IPS-18c (cell line): ENCODE results near the gene LTBP2.

Experiments used
- H3K4me3 ChIP-seq: 2 replicates; pipeline ENCODE4 v1.7.0; 2013; ENCODE audit warnings: low read depth, mild to moderate bottlenecking, low read length, moderate library complexity; ENCODE audit not compliant: insufficient read depth
- H3K9me3 ChIP-seq: one replicate; pipeline ENCODE4 v1.6.1; 2013; ENCODE audit warnings: mild to moderate bottlenecking, low read length, moderate library complexity; ENCODE audit not compliant: control insufficient read depth, insufficient read depth

Gene LTBP2

DNA sequence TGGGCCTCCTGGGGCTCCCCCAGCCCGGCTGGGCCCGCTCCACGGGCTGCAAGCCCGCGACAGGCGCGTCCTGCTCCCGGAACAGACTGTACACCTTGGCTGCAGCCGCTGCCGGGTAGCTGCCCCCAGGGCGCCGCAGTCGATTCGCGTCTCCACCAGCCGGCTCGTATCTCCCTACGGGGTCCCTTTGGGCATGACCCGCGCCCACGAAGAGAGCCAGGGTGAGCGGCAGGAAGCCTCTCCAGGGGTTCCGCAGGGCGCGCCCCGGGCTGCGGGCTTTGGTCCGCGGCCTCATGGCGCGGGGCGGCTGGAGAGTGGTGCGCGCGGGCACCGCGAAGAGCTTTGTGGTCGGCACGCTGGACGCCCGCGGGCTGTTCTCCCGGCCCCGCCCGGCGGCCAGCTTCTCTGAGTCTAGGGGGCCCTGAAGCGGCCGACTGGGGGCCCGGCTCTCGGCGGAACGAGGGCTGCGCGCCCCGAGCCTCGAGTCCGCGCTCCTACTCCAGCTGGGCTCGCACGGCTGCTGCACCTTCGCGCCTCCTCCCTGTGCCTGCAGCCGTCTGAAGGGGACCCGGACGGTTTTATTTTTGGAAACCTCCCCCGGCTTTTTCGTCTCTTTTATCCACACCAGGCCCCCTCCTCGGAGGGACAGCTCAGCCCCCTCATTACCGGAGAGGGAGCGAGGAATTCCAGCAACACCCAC, at the start of gene LTBP2:
LTBP2 (minus strand) TSS at position 588 of the 700 bp plus-strand sequence; CDS start at position 295, 293 bp downstream.
- no peaks in the 10 kb centered on the region for H3K9me3 ChIP-seq
- peak within 1 kb of the TSS; percentile 63 for H3K4me3 ChIP-seq

DNA sequence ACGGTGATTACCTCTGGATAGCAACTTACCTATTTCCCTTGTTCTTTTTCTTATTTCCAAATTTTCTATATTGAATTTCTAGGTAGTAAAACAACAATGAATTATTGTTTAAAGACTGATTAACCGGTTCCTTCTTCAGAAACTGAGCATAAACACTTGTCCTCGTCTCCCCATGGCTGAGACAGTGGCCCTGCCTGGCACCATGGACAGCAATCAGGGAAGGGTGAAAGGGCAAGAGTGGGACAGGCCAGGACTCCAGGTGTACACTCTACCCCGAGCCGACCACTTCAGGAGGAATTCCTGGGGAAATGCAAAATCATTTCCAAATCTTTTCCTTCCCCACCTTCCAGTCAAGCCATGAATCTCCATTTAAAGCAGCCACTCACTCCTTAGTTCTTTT, 48.8 kb upstream of the LTBP2 start:
- Histone ChIP-seq H3K4me3 (no peak overlapping the region), H3K9me3 (no peaks in the 10 kb centered on the region)

DNA sequence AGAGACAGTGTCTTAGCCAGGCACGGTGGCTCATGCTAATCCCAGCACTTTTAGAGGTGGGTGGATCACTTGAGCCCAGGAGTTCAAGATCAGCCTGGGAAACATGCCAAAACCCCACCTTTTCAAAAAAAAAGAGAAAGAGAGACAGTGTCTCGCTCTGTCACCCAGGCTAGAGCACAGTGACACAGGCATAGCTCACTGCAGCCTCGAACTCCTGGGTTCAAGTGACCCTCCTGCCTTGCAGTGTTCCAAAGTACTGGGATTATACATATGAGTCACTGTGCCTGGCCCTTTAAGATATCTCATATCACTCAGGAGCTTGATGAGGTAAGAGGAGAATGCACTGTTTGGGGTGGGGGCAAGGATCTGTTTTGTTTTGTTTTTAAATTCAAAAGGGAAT, 48.1 kb upstream of the LTBP2 start:
- Histone ChIP-seq H3K4me3 (no peak overlapping the region), H3K9me3 (no peaks in the 10 kb centered on the region)

- no peaks in the 10 kb centered on the region for H3K9me3 ChIP-seq
- H3K4me3 ChIP-seq, result no peak overlapping the region
Observed at GRCh38 chr14:74658535-74659131, 46.6 kb upstream of the LTBP2 start.

GRCh38 chr14:74656964-74657363, 44.9 kb upstream of the LTBP2 start:
- H3K9me3 ChIP-seq, result no peaks in the 10 kb centered on the region
- H3K4me3 ChIP-seq, result no peak overlapping the region

DNA sequence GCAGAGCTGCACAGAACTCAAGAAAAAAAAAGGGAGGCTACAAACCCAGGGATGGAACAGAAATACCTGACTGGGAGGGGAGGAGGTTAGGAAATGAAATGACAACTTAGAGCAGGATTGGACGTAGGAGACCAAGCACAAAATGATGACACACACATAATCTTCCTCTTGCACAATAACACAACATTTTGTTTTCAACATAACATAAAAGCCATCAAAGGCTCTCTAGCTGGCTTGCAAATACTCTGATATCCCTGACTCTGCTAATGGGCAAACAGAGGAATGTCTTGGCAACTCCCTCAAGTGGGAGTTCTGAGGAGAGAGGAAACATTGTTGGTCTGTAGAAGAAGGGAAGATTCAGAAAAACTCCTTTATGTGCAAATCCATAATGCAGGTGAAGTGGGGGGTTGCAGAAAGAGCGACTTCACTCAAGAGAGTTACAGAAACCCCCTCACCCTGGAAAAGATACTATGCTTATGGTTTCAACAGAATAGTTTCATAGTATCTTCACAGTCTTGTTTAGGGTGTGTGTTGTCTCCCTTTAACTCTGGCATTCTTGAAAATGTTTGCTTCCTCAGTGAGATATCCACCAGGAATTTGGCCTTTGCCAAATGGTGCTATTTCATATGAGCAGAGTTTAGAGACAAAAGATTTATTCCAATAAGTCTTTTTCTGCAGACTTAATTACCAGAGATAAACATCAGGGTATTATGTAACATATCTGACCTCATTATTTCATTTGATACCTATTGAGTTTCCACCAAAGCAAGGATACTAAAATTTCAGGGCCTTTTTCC, 43.8 kb upstream of the LTBP2 start:
- Histone ChIP-seq H3K4me3 (no peak overlapping the region), H3K9me3 (no peaks in the 10 kb centered on the region)

GRCh38 chr14:74654931-74655330, 42.9 kb upstream of the LTBP2 start:
- H3K4me3 ChIP-seq, result no peak overlapping the region
- no peaks in the 10 kb centered on the region for H3K9me3 ChIP-seq

- Histone ChIP-seq H3K9me3 (no peaks in the 10 kb centered on the region), H3K4me3 (no peak overlapping the region)
Observed at GRCh38 chr14:74653386-74654138, 41.5 kb upstream of the LTBP2 start.

- H3K9me3 ChIP-seq, result no peaks in the 10 kb centered on the region
- no peak overlapping the region for H3K4me3 ChIP-seq
Observed at GRCh38 chr14:74652541-74652940, 40.5 kb upstream of the LTBP2 start.

- H3K9me3 ChIP-seq, result no peaks in the 10 kb centered on the region
- H3K4me3 ChIP-seq, result no peak overlapping the region
Observed at GRCh38 chr14:74650927-74651686, 39.1 kb upstream of the LTBP2 start.

GRCh38 chr14:74649673-74650072, 37.6 kb upstream of the LTBP2 start:
- Histone ChIP-seq H3K9me3 (no peaks in the 10 kb centered on the region), H3K4me3 (no peak overlapping the region)

GRCh38 chr14:74649167-74649566, 37.1 kb upstream of the LTBP2 start:
- H3K9me3 ChIP-seq, result no peaks in the 10 kb centered on the region
- H3K4me3 ChIP-seq, result no peak overlapping the region

GRCh38 chr14:74648601-74649000, 36.6 kb upstream of the LTBP2 start:
- no peaks in the 10 kb centered on the region for H3K9me3 ChIP-seq

GRCh38 chr14:74647678-74648461, 35.8 kb upstream of the LTBP2 start:
- H3K4me3 ChIP-seq, result no peak overlapping the region
- H3K9me3 ChIP-seq, result no peaks in the 10 kb centered on the region

More at GRCh38 chr14:74648601-74649000, 36.6 kb upstream of the LTBP2 start:
- no peak overlapping the region for H3K4me3 ChIP-seq

DNA sequence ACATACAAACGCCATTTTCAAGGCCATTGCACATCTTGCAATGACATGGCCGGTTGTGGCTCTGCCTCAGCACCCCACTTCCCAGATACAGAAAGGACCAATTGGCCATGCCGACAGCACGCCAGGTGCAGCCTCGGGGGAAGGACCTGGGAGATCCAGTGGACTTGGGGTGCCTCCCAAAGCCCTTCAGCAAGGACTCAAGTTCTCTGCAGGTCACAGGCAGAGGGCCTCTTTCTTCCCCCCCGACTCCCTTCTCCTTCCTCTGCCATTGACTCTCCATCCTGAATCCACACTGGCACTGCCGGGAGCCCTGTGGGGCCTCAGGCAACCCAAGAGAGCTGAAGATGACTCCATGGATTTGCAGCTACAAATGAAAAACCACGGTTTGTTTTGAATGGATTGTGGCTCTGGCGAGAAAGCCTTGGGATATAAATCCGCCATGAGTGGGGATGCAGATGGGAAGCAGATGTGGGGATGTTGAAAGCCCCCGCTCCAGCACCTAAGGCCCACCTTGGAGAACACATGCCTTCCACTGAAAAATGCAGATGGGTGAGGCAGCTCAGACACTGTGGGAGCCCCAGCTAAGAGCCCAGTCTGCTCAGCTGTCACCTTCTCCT, 35.1 kb upstream of the LTBP2 start:
- Histone ChIP-seq H3K9me3 (no peaks in the 10 kb centered on the region), H3K4me3 (no peak overlapping the region)
